ENCODE data around the gene TBC1D22B. TPM values are rescaled to one million over a fixed set of nuclear protein-coding genes. Genes with fewer than 3 reads are reported as not detected.

The TBC1D22B gene
- total RNA-seq, 1 donor from 2014 or later: 8.8 TPM

- DNase-seq (ENCODE audit: low read depth): peak; percentile 67
- H3K4me3 ChIP-seq (ENCODE audit: low read depth, low read length): no peak overlapping the region
- TF ChIP-seq, protein P1, sequence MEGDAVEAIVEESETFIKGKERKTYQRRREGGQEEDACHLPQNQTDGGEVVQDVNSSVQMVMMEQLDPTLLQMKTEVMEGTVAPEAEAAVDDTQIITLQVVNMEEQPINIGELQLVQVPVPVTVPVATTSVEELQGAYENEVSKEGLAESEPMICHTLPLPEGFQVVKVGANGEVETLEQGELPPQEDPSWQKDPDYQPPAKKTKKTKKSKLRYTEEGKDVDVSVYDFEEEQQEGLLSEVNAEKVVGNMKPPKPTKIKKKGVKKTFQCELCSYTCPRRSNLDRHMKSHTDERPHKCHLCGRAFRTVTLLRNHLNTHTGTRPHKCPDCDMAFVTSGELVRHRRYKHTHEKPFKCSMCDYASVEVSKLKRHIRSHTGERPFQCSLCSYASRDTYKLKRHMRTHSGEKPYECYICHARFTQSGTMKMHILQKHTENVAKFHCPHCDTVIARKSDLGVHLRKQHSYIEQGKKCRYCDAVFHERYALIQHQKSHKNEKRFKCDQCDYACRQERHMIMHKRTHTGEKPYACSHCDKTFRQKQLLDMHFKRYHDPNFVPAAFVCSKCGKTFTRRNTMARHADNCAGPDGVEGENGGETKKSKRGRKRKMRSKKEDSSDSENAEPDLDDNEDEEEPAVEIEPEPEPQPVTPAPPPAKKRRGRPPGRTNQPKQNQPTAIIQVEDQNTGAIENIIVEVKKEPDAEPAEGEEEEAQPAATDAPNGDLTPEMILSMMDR (conservative IDR thresholded peaks at IDR 0.05; ENCODE audit: low read depth, low read length): no peak
Observed at GRCh38 chr6:37279366-37280134, 22.0 kb downstream of the TBC1D22B start.

- no peak overlapping the region for H3K4me3 ChIP-seq (ENCODE audit: low read depth, low read length)
- TF ChIP-seq, protein P1 (conservative IDR thresholded peaks at IDR 0.05; ENCODE audit: low read depth, low read length): no peak
- DNase-seq (ENCODE audit: low read depth): no peak
Observed at GRCh38 chr6:37280162-37280887, 22.8 kb downstream of the TBC1D22B start.

DNA sequence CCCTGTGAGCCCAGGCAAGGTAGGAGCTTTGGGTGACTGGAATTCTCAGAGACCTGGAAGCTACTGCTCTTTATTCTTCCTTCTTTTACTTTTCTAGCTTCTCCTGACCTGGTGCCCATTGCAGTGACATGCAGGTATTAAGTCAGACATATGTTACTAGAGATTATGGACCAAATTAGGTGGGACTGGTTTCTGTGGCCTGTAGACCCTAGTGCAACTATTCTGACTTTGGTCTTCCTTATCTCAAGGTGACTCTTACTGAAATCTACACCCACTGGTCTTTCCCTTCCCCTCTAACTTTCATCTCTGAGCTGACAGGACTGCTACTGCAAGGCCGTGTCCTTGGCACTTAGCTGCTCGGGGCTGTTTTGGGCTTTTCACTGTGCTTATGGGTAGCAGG is 24.8 kb downstream of the TBC1D22B start:
- no peak for DNase-seq (ENCODE audit: low read depth)
- TF ChIP-seq, protein P1 (conservative IDR thresholded peaks at IDR 0.05; ENCODE audit: low read depth, low read length): no peak
- H3K4me3 ChIP-seq (ENCODE audit: low read depth, low read length): no peak overlapping the region

- no peak for DNase-seq (ENCODE audit: low read depth)
- TF ChIP-seq, protein P1 (conservative IDR thresholded peaks at IDR 0.05; ENCODE audit: low read depth, low read length): no peak
- H3K4me3 ChIP-seq (ENCODE audit: low read depth, low read length): no peak overlapping the region
Observed at GRCh38 chr6:37283268-37283667, 25.7 kb downstream of the TBC1D22B start.

GRCh38 chr6:37283671-37284151 is 26.1 kb downstream of the TBC1D22B start:
- H3K4me3 ChIP-seq (ENCODE audit: low read depth, low read length): no peak overlapping the region
- TF ChIP-seq, protein P1 (conservative IDR thresholded peaks at IDR 0.05; ENCODE audit: low read depth, low read length): no peak
- no peak for DNase-seq (ENCODE audit: low read depth)

DNA sequence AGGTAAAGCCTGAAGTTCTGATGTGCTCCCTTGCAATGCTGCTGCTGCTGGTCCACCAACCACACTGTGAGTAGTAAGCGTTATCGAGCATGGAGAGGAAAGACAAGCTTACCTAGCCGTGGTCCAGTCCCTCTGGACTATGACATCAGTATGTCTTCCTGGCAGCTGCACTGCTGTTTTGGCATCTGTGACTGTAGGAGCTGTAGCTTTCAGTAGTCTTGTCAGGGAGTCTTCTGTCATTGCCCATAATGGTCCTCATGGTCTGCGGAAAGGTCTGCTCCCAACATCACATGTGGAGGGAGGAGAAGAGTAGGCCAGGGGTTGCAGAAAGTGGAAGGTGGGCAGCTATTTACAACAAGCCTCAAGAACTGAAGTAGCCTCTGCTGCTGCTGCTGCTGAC is 27.2 kb downstream of the TBC1D22B start:
- TF ChIP-seq, protein P1 (conservative IDR thresholded peaks at IDR 0.05; ENCODE audit: low read depth, low read length): no peak
- no peak overlapping the region for H3K4me3 ChIP-seq (ENCODE audit: low read depth, low read length)
- no peak for DNase-seq (ENCODE audit: low read depth)

All from epithelial cell of proximal tubule (primary cell).